Measurements from ENCODE around the gene IFIH1.

The IFIH1 gene

GRCh38 chr2:162282765-162283425 is 35.6 kb downstream of the IFIH1 start:
- no peaks in the 10 kb centered on the region for H3K27me3 ChIP-seq (ENCODE audit: insufficient read depth, low read length)
- H3K27ac ChIP-seq (ENCODE audit: low read depth, low read length), result no peak overlapping the region
- H3K4me1 ChIP-seq (ENCODE audit: insufficient read depth, low read length), result no peaks in the 10 kb centered on the region
- H3K9ac ChIP-seq (ENCODE audit: low read depth, low read length), result no peak overlapping the region
- no peak overlapping the region for H3K4me3 ChIP-seq (ENCODE audit: low read length)
- no peaks in the 10 kb centered on the region for H3K9me3 ChIP-seq (ENCODE audit: insufficient read depth, low read depth, low read length)
- WGBS, result 88% methylated on average over 4 of the region's 4 CpGs
- no peaks in the 10 kb centered on the region for H3K36me3 ChIP-seq (ENCODE audit: insufficient read depth, low read length)

GRCh38 chr2:162280654-162281053 is 37.8 kb downstream of the IFIH1 start:
- WGBS, result no CpG with 5 or more reads among the region's 1 CpG
- no peaks in the 10 kb centered on the region for H3K27me3 ChIP-seq (ENCODE audit: insufficient read depth, low read length)
- H3K9me3 ChIP-seq (ENCODE audit: insufficient read depth, low read depth, low read length), result no peaks in the 10 kb centered on the region
- H3K4me3 ChIP-seq (ENCODE audit: low read length), result no peak overlapping the region
- H3K36me3 ChIP-seq (ENCODE audit: insufficient read depth, low read length), result no peaks in the 10 kb centered on the region
- no peaks in the 10 kb centered on the region for H3K4me1 ChIP-seq (ENCODE audit: insufficient read depth, low read length)
- no peak overlapping the region for H3K9ac ChIP-seq (ENCODE audit: low read depth, low read length)
- H3K27ac ChIP-seq (ENCODE audit: low read depth, low read length), result no peak overlapping the region

DNA sequence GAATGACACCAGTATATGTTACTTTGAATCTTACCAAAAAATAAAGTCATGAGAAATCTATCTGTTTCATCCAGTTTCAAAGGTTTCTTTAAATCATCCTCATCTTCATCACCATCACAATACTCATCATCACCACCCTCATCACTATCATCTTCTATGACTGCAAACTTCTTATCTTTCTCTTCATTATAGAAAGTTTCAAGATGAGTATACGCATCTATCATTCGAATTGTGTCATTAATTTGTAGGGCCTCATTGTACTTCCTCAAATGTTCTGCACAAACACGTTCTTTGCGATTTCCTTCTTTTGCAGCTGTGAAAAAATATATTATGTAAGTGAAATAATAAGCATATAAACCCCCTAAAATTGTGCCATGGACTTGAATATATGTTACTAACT is 41.1 kb downstream of the IFIH1 start:
- 96% methylated on average over 3 of the region's 4 CpGs for WGBS
- H3K27me3 ChIP-seq (ENCODE audit: insufficient read depth, low read length), result no peaks in the 10 kb centered on the region
- H3K27ac ChIP-seq (ENCODE audit: low read depth, low read length), result no peak overlapping the region
- H3K4me1 ChIP-seq (ENCODE audit: insufficient read depth, low read length), result no peaks in the 10 kb centered on the region
- H3K4me3 ChIP-seq (ENCODE audit: low read length), result no peak overlapping the region
- H3K9me3 ChIP-seq (ENCODE audit: insufficient read depth, low read depth, low read length), result no peaks in the 10 kb centered on the region
- no peak overlapping the region for H3K9ac ChIP-seq (ENCODE audit: low read depth, low read length)
- no peaks in the 10 kb centered on the region for H3K36me3 ChIP-seq (ENCODE audit: insufficient read depth, low read length)

GRCh38 chr2:162267996-162268395 is 50.5 kb downstream of the IFIH1 start:
- no peaks in the 10 kb centered on the region for H3K9me3 ChIP-seq (ENCODE audit: insufficient read depth, low read depth, low read length)
- WGBS, result 100% methylated on average over 1 of the region's 1 CpG
- no peak overlapping the region for H3K27ac ChIP-seq (ENCODE audit: low read depth, low read length)
- H3K9ac ChIP-seq (ENCODE audit: low read depth, low read length), result no peak overlapping the region
- H3K4me3 ChIP-seq (ENCODE audit: low read length), result no peak overlapping the region
- H3K4me1 ChIP-seq (ENCODE audit: insufficient read depth, low read length), result no peaks in the 10 kb centered on the region
- no peaks in the 10 kb centered on the region for H3K27me3 ChIP-seq (ENCODE audit: insufficient read depth, low read length)
- no peaks in the 10 kb centered on the region for H3K36me3 ChIP-seq (ENCODE audit: insufficient read depth, low read length)

- H3K27ac ChIP-seq (ENCODE audit: low read depth, low read length), result no peak overlapping the region
- no peak overlapping the region for H3K4me3 ChIP-seq (ENCODE audit: low read length)
- no peaks in the 10 kb centered on the region for H3K27me3 ChIP-seq (ENCODE audit: insufficient read depth, low read length)
- 97% methylated on average over 5 of the region's 5 CpGs for WGBS
- no peaks in the 10 kb centered on the region for H3K36me3 ChIP-seq (ENCODE audit: insufficient read depth, low read length)
- no peaks in the 10 kb centered on the region for H3K4me1 ChIP-seq (ENCODE audit: insufficient read depth, low read length)
- no peak overlapping the region for H3K9ac ChIP-seq (ENCODE audit: low read depth, low read length)
- no peaks in the 10 kb centered on the region for H3K9me3 ChIP-seq (ENCODE audit: insufficient read depth, low read depth, low read length)
Measured at GRCh38 chr2:162267496-162267895, 51.0 kb downstream of the IFIH1 start.

DNA sequence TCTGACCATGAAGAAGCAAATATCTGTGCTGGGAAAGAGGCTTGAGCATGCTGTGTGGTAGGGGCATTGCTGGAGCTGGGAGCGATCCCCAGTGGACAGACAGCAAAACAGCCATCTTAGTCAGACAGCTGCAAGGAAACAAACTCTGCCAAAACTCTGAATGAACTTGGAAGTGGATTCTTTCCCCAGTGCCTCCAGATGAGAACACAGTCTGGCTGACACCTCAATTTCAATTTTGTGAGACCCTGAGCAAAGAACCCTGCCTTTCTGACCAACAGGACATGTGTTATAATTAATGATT is 52.1 kb downstream of the IFIH1 start:
- Histone ChIP-seq H3K9ac (ENCODE audit: low read depth, low read length) (no peak overlapping the region), H3K9me3 (ENCODE audit: insufficient read depth, low read depth, low read length) (no peaks in the 10 kb centered on the region), H3K36me3 (ENCODE audit: insufficient read depth, low read length) (no peaks in the 10 kb centered on the region), H3K4me3 (ENCODE audit: low read length) (no peak overlapping the region), H3K27me3 (ENCODE audit: insufficient read depth, low read length) (no peaks in the 10 kb centered on the region), H3K27ac (ENCODE audit: low read depth, low read length) (no peak overlapping the region), H3K4me1 (ENCODE audit: insufficient read depth, low read length) (no peaks in the 10 kb centered on the region)
- 88% methylated on average over 1 of the region's 1 CpG for WGBS

- H3K4me1 ChIP-seq (ENCODE audit: insufficient read depth, low read length), result no peaks in the 10 kb centered on the region
- no peak overlapping the region for H3K4me3 ChIP-seq (ENCODE audit: low read length)
- no peaks in the 10 kb centered on the region for H3K27me3 ChIP-seq (ENCODE audit: insufficient read depth, low read length)
- no peaks in the 10 kb centered on the region for H3K9me3 ChIP-seq (ENCODE audit: insufficient read depth, low read depth, low read length)
- WGBS, result 96% methylated on average over 6 of the region's 7 CpGs
- H3K27ac ChIP-seq (ENCODE audit: low read depth, low read length), result no peak overlapping the region
- H3K9ac ChIP-seq (ENCODE audit: low read depth, low read length), result no peak overlapping the region
- H3K36me3 ChIP-seq (ENCODE audit: insufficient read depth, low read length), result no peaks in the 10 kb centered on the region
Measured at GRCh38 chr2:162265666-162266459, 52.6 kb downstream of the IFIH1 start.

DNA sequence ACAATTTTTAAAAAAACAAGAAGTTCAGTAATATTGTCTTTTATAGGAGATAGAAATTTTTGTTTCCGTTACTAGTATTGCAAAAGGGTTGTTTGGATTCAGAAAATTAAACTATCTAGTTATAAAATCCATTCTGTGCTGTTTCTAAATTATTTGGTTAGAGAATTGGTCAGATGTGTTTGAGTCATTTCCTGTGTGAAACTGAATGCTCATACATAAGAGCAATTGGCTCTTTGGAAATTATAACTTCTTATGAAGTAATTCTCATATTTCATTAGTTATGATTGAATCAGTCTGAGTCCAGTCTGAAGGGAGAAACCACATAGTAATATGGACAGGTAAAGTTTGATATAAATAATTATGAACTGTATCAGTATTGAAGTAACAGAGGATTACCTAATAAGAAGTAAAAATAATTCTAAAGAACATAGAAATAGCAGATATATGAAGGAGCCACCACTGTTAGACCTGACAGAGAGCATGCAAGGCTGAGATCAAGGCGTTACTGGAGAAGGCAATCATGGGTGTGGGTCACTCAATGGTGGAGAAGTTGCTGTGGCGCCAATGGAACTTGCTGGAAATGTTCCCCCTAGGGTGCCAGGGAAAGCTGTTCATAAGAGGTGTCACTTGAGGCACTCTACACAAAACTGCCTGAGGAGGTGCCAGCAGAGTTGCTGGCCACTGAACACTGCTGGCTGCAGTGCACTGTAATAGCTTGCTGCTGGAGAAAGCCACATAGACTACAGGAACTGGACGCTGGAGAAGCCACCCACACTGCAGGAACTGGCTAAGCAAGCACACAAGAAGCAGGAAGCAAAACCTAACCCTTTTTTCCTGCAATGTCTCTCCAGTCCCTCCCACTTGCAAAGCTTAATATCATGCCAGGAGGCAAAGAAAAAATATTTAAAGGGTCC is 57.2 kb downstream of the IFIH1 start:
- no peak overlapping the region for H3K27ac ChIP-seq (ENCODE audit: low read depth, low read length)
- no peaks in the 10 kb centered on the region for H3K9me3 ChIP-seq (ENCODE audit: insufficient read depth, low read depth, low read length)
- H3K4me3 ChIP-seq (ENCODE audit: low read length), result no peak overlapping the region
- no peak overlapping the region for H3K9ac ChIP-seq (ENCODE audit: low read depth, low read length)
- no peaks in the 10 kb centered on the region for H3K4me1 ChIP-seq (ENCODE audit: insufficient read depth, low read length)
- WGBS, result 93% methylated on average over 3 of the region's 4 CpGs
- H3K36me3 ChIP-seq (ENCODE audit: insufficient read depth, low read length), result no peaks in the 10 kb centered on the region
- H3K27me3 ChIP-seq (ENCODE audit: insufficient read depth, low read length), result no peaks in the 10 kb centered on the region

- H3K27ac ChIP-seq (ENCODE audit: low read depth, low read length), result no peak overlapping the region
- H3K9me3 ChIP-seq (ENCODE audit: insufficient read depth, low read depth, low read length), result no peaks in the 10 kb centered on the region
Measured at GRCh38 chr2:162258686-162259085, 59.8 kb downstream of the IFIH1 start.

GRCh38 chr2:162258169-162258568 is 60.3 kb downstream of the IFIH1 start:
- H3K27ac ChIP-seq (ENCODE audit: low read depth, low read length), result no peak overlapping the region
- H3K9ac ChIP-seq (ENCODE audit: low read depth, low read length), result no peak overlapping the region
- H3K4me1 ChIP-seq (ENCODE audit: insufficient read depth, low read length), result no peaks in the 10 kb centered on the region
- no peaks in the 10 kb centered on the region for H3K36me3 ChIP-seq (ENCODE audit: insufficient read depth, low read length)
- 94% methylated on average over 4 of the region's 4 CpGs for WGBS
- no peak overlapping the region for H3K4me3 ChIP-seq (ENCODE audit: low read length)
- H3K27me3 ChIP-seq (ENCODE audit: insufficient read depth, low read length), result no peaks in the 10 kb centered on the region
- H3K9me3 ChIP-seq (ENCODE audit: insufficient read depth, low read depth, low read length), result no peaks in the 10 kb centered on the region

More at GRCh38 chr2:162258686-162259085, 59.8 kb downstream of the IFIH1 start:
- Histone ChIP-seq H3K27me3 (ENCODE audit: insufficient read depth, low read length) (no peaks in the 10 kb centered on the region), H3K36me3 (ENCODE audit: insufficient read depth, low read length) (no peaks in the 10 kb centered on the region), H3K4me1 (ENCODE audit: insufficient read depth, low read length) (no peaks in the 10 kb centered on the region), H3K4me3 (ENCODE audit: low read length) (no peak overlapping the region), H3K9ac (ENCODE audit: low read depth, low read length) (no peak overlapping the region)
- 90% methylated on average over 2 of the region's 2 CpGs for WGBS

GRCh38 chr2:162257425-162257824 is 61.1 kb downstream of the IFIH1 start:
- WGBS, result no CpG with 5 or more reads among the region's 1 CpG
- Histone ChIP-seq H3K9me3 (ENCODE audit: insufficient read depth, low read depth, low read length) (no peaks in the 10 kb centered on the region), H3K36me3 (ENCODE audit: insufficient read depth, low read length) (no peaks in the 10 kb centered on the region), H3K9ac (ENCODE audit: low read depth, low read length) (no peak overlapping the region), H3K4me3 (ENCODE audit: low read length) (no peak overlapping the region), H3K27me3 (ENCODE audit: insufficient read depth, low read length) (no peaks in the 10 kb centered on the region), H3K27ac (ENCODE audit: low read depth, low read length) (no peak overlapping the region), H3K4me1 (ENCODE audit: insufficient read depth, low read length) (no peaks in the 10 kb centered on the region)

Data from HUES64 (cell line).